Stomach (tissue), 9 donors: ENCODE data around the gene ZNF438. TPM values are rescaled to one million over a fixed set of nuclear protein-coding genes. Genes with fewer than 3 reads are reported as not detected.

Experiments used
- DNase-seq, 2 donors: peaks; one replicate each; pipeline versions ENCODE4 v3.0.0 to v3.0.0-alpha.2; 2013 to 2019
- H3K27ac ChIP-seq, 5 donors: fragments of 200-600 bp in 4 of 5; sonication (generic) in 4 of 5; one replicate each; pipeline ENCODE4 v1.5.1; 2013 to 2019; ENCODE audit warnings: mild to moderate bottlenecking in 1 of 5, moderate library complexity in 1 of 5
- H3K27me3 ChIP-seq, 3 donors: fragments of 200-600 bp; sonication (generic); one replicate each; pipeline ENCODE4 v1.5.1; 2017 to 2019; ENCODE audit warnings: mixed run types in 1 of 3
- H3K36me3 ChIP-seq, 4 donors: fragments of 200-600 bp; sonication (generic); 1 replicate in 3 of 4; 2 replicates in 1 of 4; pipeline ENCODE4 v1.5.1; 2016 to 2019
- H3K4me1 ChIP-seq, 4 donors: fragments of 200-600 bp; sonication (generic); one replicate each; pipeline ENCODE4 v1.5.1; 2016 to 2019
- H3K4me3 ChIP-seq, 4 donors: fragments of 200-600 bp; sonication (generic) in 3 of 4; one replicate each; pipeline ENCODE4 v1.5.1; 2016 to 2019; ENCODE audit warnings: mild to moderate bottlenecking in 1 of 4
- H3K9me3 ChIP-seq, 4 donors: fragments of 200-600 bp; sonication (generic); one replicate each; pipeline ENCODE4 v1.5.1; 2016 to 2019
- EP300 ChIP-seq: sonication (generic); formaldehyde crosslinking; IDR thresholded peaks from one replicate; pipeline ENCODE4 v1.6.1; 2017; ENCODE audit warnings: antibody characterized with exemption
- POLR2A ChIP-seq, 4 donors: fragments of 450-650 bp; IDR thresholded peaks; one replicate each; pipeline ENCODE4 v1.6.1; 2016; ENCODE audit warnings: antibody characterized with exemption in 4 of 4, control low read depth in 2 of 4, mild to moderate bottlenecking in 1 of 4, moderate library complexity in 1 of 4
- POLR2AphosphoS5 ChIP-seq, 3 donors: sonication (generic); formaldehyde crosslinking; IDR thresholded peaks; one replicate each; pipeline ENCODE4 v1.6.1; 2016; ENCODE audit warnings: antibody characterized with exemption in 3 of 3
- WGBS, 5 donors: extraction: QIAGEN DNeasy Blood & Tissue Kit in 3 of 5; methylation state at CpG; one replicate each; pipeline versions ENCODE4 v1.1.5 to v1.1.7; 2013 to 2018; 5-methylcytosine and 5-hydroxymethylcytosine counted together
- intact Hi-C: fragments of 100-400 bp; cut with DNase I; formaldehyde crosslinking; loops from one replicate; pipeline ENCODE4 v1.15.1; 2023; ENCODE audit warnings: low total_unique reads
- polyA plus RNA-seq, 3 donors: library from polyadenylated mRNA; stranded (reverse); fragments of 200-250 nt; gene quantifications; one replicate each; pipeline ENCODE4 v1.2.3, GENCODE V29; 2013
- total RNA-seq, 5 donors: library from RNA; depleted of rRNA; stranded (reverse); fragments of >200 nt; gene quantifications; one replicate each; pipeline versions ENCODE4 v1.1.0 to v1.2.3, GENCODE V29; 2014 to 2016
- TF ChIP-seq, protein P1 (sequence below), 7 experiments: fragments of 450-650 bp in 4 of 7; fragments of 200-600 bp in 3 of 7; sonication (generic) in 3 of 7; IDR thresholded peaks; one replicate each; pipeline ENCODE4 v1.5.1; 2016 to 2019; ENCODE audit warnings: antibody characterized with exemption in 7 of 7, control low read depth in 2 of 7, mild to moderate bottlenecking in 1 of 7
- donor health status: healthy with polysubstance abuse.
- donor health status: Bipolar disorder and iron deficiency.
- donor health status: healthy.

Gene ZNF438
- total and polyA plus RNA-seq, 8 donors = 3.5 to 37.9 (median 5.4) TPM; not detected in 1

DNA sequence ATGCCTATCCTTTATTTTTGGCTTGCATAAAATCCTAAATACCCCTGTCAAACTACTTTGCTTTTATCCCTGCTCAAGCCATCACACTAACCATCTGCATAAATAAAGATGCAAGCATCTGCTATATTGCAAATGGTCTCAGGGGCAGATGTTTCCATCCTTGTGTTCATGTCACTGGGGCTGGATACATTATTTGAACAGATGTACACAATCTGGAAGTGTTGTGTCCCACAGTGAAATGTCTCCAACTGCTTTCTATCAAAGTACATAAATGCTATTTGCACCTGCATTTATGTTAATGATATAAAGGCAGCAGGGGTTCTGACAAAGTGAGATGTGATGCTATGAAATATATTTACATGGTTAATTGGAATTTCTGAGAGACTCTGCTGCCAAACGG, 163.1 kb downstream of the ZNF438 start:
- intact Hi-C loops = no loop called here
- H3K4me1 ChIP-seq = peaks cover 0 to 8% (median 0%) of the 10 kb centered on the region in 4 donors
- DNase-seq = peak in 1 of 2 donors; percentile 28
- no peaks in the 10 kb centered on the region for H3K9me3 ChIP-seq
- no peak overlapping the region for H3K27ac ChIP-seq
- H3K27me3 ChIP-seq = no peaks in the 10 kb centered on the region
- H3K4me3 ChIP-seq = no peak overlapping the region
- no peaks in the 10 kb centered on the region for H3K36me3 ChIP-seq
- TF ChIP-seq EP300 = no peak
- TF ChIP-seq, protein P1, sequence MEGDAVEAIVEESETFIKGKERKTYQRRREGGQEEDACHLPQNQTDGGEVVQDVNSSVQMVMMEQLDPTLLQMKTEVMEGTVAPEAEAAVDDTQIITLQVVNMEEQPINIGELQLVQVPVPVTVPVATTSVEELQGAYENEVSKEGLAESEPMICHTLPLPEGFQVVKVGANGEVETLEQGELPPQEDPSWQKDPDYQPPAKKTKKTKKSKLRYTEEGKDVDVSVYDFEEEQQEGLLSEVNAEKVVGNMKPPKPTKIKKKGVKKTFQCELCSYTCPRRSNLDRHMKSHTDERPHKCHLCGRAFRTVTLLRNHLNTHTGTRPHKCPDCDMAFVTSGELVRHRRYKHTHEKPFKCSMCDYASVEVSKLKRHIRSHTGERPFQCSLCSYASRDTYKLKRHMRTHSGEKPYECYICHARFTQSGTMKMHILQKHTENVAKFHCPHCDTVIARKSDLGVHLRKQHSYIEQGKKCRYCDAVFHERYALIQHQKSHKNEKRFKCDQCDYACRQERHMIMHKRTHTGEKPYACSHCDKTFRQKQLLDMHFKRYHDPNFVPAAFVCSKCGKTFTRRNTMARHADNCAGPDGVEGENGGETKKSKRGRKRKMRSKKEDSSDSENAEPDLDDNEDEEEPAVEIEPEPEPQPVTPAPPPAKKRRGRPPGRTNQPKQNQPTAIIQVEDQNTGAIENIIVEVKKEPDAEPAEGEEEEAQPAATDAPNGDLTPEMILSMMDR (IDR thresholded peaks at IDR 0.05) = no peak
- no peak for TF ChIP-seq POLR2A (IDR thresholded peaks at IDR 0.05)
- no peak for TF ChIP-seq POLR2AphosphoS5 (IDR thresholded peaks at IDR 0.05)
- WGBS, 5 donors = 77 to 87% (median 83%) methylated on average over 1 of the region's 1 CpG; no CpG with 5 or more reads in 1 of the 5 donors

DNA sequence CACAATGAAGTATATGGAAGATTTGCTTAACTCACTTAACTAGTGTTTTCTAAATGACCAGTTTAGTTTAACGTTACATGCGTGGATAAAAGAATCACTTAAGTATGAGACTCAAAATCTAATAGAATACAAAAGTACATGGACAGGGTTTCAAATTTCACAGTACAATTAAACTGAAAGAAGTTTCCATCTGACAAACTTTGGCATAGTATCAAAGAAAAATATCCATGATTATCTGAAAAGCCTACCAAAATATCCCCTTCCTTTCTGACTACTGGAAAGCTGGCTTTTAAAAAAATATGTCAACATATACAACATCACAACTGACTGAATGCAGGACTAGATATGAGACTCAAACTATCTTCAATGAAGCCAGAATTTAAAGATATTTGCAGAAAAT, 164.8 kb downstream of the ZNF438 start:
- H3K4me1 ChIP-seq = peaks cover 0 to 23% (median 0%) of the 10 kb centered on the region in 4 donors
- no peaks in the 10 kb centered on the region for H3K36me3 ChIP-seq
- no peaks in the 10 kb centered on the region for H3K27me3 ChIP-seq
- 95 to 99% (median 98%) methylated on average over 2 of the region's 2 CpGs for WGBS, 5 donors
- H3K9me3 ChIP-seq = no peaks in the 10 kb centered on the region
- TF ChIP-seq POLR2A (IDR thresholded peaks at IDR 0.05) (no peak), POLR2AphosphoS5 (IDR thresholded peaks at IDR 0.05) (no peak), EP300 (no peak)
- TF ChIP-seq, protein P1 (IDR thresholded peaks at IDR 0.05) = no peak
- H3K4me3 ChIP-seq = no peak overlapping the region
- no peak overlapping the region for H3K27ac ChIP-seq
- DNase-seq = no peak
- intact Hi-C loops = no loop called here

DNA sequence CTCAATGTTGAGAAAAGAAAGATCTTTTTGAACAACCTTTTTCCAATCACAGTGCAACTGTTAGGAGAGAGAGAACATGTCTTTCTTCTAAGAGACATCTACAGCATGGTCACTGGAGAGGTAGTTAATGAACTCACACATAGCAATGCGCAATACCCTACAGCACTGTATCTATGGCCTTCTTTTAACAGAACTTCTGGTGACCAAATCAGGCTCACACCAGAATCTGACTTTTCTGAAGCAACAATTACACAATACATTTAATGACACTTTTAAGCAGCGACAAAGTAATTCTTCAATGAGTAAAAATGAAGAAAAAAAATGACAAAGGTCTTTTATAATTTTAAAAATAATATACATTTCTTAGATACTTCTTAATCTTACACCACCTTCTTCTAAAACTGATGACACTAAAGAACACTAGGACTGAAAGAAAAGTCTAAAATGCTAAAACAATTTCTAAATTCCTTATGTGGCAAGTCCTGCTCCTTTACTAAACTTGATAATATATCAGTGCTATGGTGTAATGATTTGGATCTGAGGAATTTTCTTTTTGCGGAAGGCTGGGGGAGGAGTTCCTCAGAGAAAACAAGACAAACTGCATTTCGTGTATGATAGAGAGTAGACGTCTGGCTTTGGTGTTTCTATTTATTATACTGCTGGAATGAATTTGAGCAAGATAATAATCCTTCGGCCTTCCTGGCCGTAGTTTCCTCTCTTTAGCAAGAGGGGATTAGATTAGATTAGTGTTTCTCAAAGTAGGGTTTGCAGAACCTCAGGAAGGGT, 166.3 kb downstream of the ZNF438 start:
- DNase-seq = peak in 1 of 2 donors; percentile 35
- Histone ChIP-seq H3K27ac (no peak overlapping the region), H3K36me3 (no peaks in the 10 kb centered on the region), H3K4me3 (no peak overlapping the region), H3K4me1 (peaks cover 0 to 23% (median 0%) of the 10 kb centered on the region in 4 donors), H3K9me3 (no peaks in the 10 kb centered on the region), H3K27me3 (no peaks in the 10 kb centered on the region)
- intact Hi-C loops = no loop called here
- TF ChIP-seq, protein P1 (IDR thresholded peaks at IDR 0.05) = no peak
- TF ChIP-seq POLR2AphosphoS5 (IDR thresholded peaks at IDR 0.05) (no peak), POLR2A (IDR thresholded peaks at IDR 0.05) (no peak), EP300 (no peak)
- WGBS, 5 donors = 47 to 62% (median 54%) methylated on average over 7 of the region's 7 CpGs

DNA sequence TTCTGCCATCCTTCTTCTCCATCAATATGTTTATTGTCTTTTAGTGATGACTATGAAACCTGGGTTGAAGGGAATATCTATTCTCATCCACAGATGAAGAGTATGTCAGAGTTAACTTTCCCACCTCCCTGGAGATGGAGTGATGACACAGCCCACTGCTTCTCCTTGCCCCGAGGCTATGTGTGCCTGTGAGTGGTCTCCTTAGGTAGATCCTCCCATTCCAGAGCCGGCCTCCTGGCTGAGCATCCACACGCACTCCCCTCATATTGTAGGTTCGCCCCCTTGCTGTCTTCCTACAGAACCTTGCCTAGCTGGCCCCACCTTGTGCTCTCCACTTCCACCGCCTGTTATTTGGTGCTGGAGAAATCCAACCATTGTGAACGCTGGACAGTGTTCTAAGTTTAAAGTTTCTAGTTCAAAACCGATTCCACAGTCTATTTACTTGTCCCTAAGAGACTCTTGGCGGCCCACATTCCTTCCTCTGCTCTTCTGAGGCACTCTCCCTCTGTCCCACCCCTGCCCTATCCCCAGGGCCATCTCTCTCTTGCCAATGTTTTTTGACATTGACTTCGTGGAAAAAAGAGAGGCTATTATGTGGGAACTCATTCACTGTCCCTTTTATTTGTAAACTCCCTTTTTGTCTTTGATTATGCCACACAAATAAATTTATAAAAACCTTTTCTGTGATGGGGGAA, 168.0 kb downstream of the ZNF438 start:
- H3K27me3 ChIP-seq = no peaks in the 10 kb centered on the region
- H3K4me3 ChIP-seq = no peak overlapping the region
- peaks cover 0 to 26% (median 0%) of the 10 kb centered on the region in 4 donors for H3K4me1 ChIP-seq
- no peaks in the 10 kb centered on the region for H3K36me3 ChIP-seq
- 86 to 93% (median 90%) methylated on average over 9 of the region's 9 CpGs for WGBS, 5 donors
- TF ChIP-seq POLR2A (IDR thresholded peaks at IDR 0.05) = no peak
- no peaks in the 10 kb centered on the region for H3K9me3 ChIP-seq
- intact Hi-C loops = no loop called here
- no peak for DNase-seq
- H3K27ac ChIP-seq = peak overlapping the region in 2 of 5 donors; percentile 22 to 56
